ENCODE results near the gene CST7.
"Not testable (repeated sequence)": the region's sequence is repeated elsewhere in the genome, so short reads cannot be mapped to it uniquely, and the experiment has no call there.

The CST7 gene, protein sequence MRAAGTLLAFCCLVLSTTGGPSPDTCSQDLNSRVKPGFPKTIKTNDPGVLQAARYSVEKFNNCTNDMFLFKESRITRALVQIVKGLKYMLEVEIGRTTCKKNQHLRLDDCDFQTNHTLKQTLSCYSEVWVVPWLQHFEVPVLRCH

DNA sequence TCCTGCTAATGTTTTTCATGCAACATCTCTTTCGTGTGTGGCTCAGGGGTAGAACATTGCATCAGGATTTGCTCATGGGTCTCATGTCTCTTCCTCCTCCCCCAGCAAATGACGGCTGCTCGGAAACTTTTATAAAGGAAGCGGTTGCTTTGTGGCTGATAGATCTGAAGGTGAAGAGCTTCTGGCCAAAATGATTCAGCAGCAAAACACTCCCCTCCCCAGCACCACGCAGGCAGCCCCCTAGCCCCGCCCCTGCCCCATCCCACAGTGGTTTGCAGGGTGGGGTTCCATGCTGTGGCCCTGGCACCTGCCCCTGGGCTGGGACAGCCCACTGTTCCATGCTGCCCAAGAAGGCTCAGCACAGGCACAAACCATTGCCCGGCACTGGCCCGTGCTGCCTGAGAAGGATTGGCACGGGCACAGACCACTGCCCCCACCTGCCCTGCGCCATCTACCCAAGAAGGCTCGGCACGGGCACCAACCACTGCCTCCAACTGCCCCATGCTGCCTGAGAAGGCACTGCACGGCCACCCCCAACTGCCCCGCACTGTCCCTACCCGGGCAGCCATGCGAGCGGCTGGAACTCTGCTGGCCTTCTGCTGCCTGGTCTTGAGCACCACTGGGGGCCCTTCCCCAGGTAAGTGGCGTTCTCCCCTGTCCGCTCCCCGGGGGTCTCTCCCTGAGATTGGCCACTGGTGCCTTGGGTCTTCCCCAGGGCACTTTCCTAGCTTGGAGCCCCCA, at the start of gene CST7:
CST7 (plus strand) TSS at position 331 of the 741 bp plus-strand sequence; CDS start at position 568, 237 bp downstream.
- no peak for DNase-seq (ENCODE audit: low read depth)

DNA sequence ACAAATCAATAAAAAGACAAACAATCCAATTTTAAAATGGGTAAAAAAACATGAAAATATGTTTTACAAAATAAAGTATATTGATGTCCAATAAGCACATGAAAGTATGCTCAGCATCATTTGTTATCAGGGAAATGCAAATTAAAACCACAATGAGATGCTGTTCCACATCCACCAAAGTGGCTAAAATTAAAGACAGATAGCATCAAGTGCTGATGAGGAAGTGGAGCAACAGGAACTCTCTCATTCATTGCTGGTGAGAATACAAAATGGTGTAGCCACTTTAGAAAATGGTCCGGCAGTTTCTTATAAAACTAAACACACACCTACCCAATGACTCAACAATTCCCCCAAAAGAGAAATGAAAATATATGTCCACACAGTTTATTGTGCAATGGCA, 42.3 kb upstream of the CST7 start:
- DNase-seq (ENCODE audit: low read depth): no peak

DNA sequence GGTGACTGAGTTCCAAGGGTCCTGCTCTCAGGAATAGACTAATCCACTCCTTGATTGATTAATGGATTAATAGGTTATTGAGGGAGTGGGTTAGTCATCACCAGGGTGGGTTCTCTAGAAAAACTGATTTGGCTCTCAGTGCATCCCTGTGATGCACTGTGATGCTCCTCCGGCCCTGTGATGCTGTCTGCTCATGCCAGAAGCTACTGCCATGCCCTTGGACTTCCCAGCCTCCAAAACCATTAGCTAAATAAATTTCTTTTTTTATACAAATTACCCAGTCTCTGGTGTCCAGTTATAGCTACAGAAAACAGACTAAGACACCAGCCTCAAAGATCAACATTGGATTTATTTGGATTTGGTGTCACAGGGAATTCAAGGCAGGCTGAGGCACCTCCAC, 40.4 kb upstream of the CST7 start:
- DNase-seq (ENCODE audit: low read depth): no peak

DNA sequence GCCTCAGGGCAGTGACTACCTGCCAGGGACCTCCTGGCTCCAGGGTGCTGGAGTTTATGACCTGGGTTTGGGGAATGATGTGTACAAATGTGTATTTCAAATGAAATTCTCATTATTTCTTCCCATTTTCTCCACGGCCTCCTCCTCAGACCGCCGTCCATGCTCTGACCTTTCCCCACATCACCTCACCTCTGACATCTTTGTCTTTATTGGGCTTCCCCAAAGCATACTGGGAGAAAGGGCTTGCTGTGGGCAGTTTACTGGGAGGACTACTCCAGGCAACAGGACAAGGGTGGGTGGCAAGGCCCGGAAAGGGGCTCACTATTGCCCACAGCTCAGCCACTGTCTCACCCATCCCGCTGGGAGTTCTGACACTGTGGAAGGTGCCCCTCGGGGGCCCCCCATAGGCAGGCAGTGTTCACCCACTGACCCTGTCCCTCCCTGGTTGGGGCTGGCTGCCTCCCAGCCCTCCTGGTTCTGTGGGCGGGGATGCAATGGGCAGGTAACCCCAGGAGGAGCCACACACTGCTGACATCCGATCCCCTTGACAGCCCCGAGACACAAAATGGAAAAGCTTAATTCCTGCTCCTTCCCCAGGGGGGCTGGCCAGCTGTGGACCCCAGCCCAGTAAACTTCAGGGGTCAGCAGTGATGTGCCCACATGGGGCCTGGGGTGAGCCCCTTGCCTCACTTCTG, 39.8 kb upstream of the CST7 start:
- no peak for DNase-seq (ENCODE audit: low read depth)

DNA sequence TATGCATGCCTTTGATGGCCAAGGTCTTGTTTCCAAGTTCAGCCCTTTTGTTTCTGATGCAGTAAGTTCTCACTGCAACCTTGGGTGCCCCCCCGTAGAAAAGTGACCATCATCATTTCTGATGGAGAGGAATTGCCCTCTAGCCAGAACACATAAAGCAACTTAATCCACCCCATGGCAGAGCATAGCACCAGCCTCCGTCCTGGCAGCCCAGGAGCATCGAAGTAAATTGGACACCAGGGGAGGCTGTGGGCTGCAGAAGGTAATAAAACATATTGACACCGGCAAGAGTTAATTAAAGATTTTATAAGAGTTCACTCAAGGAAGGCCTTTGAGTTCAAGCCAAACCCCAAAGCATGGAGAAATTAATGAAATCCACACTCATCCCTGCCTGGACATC, 39.2 kb upstream of the CST7 start:
- no peak for DNase-seq (ENCODE audit: low read depth)

DNA sequence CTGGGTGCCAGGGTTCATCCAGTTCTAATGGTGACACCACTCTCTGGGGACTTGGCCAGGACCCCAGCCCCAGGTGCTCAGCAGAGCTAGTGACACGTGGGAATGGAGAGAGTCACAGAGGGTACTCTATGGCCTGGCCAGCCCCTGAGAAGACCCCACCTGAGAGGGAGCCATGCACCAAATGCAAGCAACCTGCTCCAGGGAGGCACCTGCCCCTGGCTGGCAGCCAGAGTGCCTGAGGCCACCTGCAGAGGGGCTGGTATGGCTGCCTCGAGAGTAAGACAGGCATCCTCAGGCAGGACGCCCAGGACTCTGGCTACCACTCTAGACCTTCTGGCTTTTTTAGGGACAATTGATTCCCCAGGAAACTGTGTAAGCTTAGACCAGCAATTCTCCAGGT, 38.6 kb upstream of the CST7 start:
- DNase-seq (ENCODE audit: low read depth): no peak

DNA sequence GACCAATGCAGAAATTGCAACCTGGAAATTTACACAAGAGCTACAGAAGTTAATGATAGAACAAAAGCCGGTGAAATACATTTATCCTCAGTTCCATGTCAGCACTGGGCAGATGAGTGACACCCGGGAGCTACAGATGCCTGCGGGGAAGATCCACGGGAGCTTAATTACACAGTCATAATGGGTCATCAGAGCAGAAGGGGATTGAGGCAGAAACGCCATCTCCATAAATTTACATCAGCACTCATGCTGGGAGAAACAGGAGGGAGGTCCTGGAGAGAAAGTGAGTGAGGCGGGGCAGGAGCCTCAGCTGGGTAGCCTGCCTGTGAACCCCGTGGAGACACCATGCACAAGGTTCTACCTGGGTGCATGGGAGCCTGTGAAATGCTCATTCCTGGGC, 37.6 kb upstream of the CST7 start:
- DNase-seq (ENCODE audit: low read depth): no peak

DNA sequence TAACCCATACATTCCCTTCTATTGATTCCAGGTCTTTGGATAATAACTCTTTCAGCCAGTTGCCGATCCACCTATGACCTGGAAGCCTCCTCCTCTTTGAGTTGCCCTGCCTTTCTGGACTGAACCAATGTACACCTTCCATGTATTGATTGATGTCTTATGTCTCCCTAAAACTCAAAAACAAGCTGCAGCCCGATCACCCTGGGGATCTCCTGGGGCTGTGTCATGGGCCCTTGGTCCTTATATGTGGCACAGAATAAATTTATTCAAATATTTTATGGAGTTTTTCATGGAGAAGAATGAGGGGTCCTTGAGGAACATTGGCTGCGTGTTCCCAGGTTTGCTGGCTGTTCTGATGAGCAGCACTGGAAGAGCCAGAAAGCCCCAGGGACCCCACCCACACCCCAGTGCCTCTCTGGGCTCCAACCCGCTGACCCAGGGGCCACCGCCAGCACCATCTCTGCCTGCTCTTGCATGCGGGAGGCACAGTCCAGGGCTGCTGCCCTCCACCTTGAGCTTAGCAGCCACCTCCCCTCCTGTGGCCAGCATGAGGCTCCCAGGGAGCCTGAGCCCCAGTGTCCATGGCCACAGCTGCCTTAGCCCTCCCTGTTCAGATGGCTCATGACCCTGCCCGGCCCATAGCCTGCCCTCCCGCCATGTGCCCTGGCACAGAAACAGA, 36.5 kb upstream of the CST7 start:
- no peak for DNase-seq (ENCODE audit: low read depth)

DNA sequence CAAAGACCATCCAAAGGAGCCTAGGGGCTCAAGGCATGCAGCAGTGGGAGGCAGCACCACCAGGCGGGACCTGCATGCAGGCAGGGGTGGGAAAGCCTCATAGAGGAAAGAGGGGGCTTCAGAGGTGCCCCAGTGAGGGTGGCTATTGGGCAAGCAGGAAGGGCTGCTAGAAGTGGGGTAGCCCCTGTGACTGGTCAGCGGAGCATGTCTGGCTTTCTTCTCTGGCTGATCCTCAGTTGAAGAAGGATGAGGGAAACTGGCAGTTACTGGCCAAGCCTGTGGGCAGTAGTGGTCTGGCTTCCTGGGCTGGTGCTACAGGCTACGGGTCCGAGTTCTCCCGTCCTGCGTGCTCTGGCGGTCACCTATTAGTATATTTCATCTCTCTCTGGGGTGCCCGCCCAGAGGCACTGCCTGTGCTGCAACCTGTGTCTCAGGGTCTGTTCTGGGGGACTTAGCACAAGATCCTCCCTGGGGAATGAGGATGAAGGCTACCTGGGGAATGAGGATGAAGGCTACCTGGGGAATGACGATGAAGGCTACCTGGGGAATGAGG, 35.9 kb upstream of the CST7 start:
- no peak for DNase-seq (ENCODE audit: low read depth)

DNA sequence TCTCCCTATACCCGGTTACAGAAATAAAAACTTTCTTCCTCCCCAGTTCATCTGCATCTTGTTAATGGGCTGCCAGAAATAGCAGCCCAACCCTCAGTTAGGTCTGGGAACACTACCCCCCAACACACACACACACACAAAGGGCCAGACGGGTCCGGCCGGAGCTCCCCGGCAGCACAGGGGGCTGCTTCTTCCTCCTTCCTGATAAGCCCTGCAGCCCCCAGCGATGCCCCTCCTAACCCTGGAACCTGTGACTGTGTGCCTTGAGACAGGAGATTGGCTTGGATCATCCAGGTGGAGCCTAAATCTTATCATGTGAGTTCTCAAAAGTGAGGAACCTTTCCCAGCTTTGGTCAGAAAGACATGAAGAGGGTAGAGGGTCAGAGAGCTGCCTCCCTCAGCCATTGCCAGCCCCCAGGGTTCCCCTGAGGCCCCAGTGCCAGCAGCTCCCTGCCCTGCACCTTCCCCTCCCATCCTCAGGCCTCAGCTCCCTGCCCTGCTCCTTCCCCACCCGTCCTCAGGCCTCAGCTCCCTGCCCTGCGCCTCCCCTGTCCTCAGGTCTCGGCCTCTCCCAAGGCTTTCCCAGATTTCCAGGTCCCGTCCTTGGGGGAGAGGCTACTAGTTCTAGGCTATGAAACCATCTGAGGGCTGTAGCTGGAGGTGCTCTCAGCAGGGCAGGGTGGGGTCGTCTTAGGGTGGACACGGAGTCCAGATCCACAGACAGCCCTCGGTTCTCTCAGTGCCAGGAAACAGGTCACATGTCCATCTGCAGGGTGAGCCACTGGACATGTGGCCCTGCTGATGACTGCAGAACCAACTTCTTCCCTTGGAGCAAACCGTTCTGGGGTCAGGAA, 34.5 kb upstream of the CST7 start:
- no peak for DNase-seq (ENCODE audit: low read depth)

DNA sequence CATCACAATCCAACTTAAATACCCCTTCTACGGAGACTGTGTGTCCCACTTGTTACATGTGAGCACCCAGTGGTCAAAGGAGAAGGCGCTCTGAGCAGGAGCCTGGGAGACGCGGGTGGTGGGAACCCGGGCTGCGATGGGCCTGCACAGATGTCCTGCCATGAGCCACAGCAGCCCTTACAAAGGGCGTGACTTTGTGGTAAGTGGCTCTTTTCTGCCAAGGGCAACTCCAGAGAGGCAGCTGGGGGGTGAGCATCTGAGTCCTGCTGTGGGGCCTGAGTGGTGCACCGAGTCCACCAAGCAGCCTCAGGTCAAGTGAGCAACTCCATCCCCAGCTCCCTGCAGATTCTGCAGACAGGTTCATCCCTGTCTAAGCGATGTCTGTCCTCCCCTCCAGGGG, 33.6 kb upstream of the CST7 start:
- no peak for DNase-seq (ENCODE audit: low read depth)

DNA sequence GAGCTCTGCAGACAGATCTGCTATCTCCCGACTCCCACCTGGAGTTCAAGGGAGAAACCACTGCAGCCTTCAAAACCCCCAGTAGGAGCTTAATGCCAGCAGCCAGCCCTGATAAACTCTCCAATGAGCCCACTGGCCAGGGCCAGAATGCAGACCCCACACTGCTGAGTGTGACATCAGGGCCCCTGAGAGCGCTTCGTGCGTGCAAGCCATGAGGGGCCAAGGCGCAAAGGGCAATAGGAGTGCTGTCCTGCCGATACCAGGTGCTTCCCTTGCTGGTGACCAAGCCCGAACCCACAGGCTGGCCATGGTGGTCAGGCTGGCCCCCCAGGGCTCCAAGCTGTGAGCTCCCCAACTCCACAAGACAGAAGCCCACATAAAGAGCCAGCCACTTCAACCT, 33.2 kb upstream of the CST7 start:
- no peak for DNase-seq (ENCODE audit: low read depth)

DNA sequence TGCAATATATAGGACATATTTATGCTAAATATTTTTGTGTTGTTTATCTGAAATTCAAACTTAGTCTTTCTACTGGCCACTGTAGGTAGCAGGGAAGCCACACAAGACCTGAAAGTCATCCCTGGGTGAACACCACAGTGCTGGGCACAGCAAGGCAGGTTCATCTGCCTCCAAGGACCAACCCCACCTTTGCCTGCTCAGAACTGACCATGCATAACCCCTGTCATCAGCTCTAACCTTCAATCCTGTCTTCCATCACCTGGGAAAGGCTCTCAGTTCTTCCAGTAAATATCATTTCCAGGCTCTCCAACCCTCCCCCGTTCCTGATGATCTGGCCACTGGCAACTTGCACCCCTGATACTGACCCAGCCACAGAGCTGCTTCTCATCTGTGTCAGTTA, 32.7 kb upstream of the CST7 start:
- DNase-seq (ENCODE audit: low read depth): no peak

DNA sequence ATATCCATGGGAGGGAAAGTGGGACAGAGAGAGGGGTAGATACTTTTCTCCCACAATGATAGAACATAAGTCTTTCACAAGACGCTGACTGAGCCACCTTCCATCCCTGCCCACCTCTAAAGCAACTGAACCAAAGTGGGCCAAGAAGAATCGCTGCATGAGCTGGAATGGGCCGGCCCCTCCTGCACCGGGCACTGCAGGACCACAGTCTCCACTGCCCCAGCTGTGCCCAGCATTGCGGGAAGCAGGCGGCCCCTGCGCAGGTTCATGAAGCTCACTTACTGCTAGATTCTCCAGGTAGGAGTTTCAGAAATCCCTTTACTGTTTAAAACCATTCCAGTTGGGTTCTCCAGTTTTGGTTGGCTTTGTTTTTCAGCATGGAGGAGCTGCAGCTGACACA, 32.0 kb upstream of the CST7 start:
- no peak for DNase-seq (ENCODE audit: low read depth)

DNA sequence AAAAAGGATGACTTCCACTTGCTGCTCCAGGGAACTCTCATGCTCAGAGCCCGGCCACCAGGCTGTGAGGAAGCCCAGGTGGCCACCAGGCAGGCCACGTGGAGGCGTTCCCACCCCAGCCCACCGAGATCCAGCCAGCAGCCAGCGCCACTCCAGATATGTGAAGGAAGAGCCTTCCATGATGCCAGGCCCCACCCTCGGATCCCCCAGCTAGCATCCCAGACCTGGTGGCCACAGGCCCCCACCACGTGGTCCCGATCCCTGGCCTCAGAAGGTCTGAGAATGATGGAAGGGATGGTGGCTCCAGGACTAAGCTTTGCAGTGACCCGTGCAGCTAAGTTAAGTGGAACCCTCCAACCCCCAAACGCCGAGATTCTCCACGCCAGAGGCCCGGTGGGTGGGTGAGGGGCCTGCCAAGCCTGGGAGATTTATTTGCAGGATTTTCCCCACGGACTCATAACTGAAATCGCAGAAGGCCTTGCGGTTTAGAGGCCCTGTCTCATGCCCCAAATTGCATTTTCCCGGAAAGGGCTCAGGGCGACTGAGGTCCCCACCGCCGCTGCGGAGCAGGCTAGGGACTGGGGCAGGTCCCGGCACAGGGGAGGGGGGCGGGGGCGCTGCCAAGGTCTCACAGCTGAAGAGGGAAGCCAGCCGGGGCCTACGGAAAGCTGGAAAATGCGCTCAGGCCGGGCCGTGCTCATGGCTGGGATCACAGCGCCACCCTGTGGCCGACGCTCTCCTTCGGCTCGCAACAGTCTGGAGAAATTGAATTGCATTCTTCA, 31.1 kb upstream of the CST7 start:
- no peak for DNase-seq (ENCODE audit: low read depth)

DNA sequence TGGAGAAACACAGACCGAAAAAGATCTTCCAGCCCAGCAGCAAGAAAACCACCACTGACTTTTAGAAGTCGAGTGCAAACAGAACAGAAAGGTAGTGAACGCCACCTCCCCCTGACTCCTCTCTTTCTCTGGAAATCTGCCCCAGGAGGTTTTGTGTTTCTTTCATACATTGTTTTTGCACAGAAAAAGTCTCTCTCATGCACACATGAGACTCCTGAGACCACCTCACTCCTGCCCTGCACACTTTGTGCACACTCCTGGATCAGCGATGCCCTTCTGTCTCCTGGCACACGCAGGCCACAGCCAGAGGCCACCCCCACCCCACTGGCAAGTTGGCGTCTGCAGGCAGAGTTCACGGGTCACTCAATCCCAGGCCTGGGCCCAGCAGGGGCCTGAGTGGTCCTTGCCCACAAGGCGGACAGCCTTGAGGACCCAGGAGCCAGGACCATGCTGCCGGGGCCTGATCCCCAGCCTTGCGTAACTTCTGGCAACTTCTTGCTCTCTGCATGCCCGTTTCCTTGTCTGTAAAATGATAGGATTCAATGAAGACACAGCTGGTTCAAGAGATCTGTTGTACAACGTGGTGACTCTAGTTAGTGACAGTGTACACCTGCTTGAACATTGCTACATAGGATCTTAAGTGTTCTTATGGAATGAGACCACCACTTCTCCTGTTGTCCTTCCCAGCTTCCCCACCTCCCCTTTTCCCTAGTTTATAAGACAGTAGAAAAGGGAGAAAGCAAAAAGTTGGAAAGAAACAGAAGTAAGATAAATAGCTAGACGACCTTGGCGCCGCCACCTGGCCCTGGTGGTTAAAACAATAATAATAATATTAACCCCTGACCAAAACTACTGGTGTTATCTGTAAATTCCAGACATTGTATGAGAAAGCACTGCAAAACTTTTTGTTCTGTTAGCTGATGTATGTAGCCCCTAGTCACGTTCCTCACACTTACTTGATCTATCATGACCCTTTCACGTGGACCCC, 30.2 kb upstream of the CST7 start:
- no peak for DNase-seq (ENCODE audit: low read depth)

DNA sequence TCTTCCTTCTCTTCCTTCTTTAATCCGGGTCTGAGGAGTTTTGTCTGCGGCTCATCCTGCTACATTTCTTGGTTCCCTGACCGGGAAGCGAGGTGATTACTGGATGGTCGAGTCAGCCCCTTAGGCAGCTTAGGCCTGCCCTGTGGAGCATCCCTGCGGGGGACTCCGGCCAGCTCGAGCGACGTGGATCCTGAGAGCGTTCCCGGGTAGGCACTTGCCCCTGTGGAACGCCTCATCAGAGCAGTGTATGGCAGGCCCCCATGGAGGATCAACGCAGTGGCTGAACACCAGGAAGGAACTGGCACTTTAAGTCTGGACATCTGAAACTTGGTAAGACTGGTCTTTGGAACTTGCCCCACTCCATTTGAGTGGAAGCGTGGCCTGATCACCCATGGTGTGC, 29.4 kb upstream of the CST7 start:
- DNase-seq (ENCODE audit: low read depth): not testable (repeated sequence)

DNA sequence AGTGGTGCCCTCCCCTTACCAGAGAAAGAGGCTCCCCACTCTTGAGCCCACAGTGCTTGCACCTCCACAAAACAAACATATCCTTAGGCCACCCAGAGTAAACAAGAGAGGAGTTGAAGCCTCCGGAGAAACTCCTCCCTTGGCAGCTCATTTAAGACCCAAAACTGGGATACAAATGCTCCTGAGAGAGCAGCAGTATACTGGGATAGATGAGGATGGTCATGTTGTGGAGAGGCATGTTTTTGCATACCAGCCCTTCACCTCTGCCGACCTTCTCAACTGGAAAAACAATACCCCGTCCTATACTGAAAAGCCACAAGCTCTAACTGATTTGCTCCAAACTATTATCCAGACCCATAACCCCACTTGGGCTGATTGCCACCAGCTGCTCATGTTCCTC, 28.4 kb upstream of the CST7 start:
- not testable (repeated sequence) for DNase-seq (ENCODE audit: low read depth)

DNA sequence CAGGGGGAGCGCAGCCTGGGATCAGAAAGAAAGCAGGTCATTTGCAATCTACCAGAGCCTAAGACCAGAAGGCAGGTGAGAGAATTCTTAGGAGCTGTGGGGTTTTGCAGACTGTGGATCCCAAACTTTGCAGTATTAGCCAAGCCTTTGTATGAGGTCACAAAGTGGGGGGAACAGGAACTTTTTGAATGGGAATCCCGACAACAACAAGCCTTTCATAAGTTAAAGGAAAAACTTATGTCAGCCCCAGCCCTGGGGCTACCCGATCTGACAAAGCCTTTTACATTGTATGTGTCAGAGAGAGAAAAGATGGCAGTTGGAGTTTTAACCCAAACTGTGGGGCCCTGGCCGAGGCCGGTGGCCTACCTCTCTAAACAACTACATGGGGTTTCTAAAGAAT, 19.8 kb upstream of the CST7 start:
- not testable (repeated sequence) for DNase-seq (ENCODE audit: low read depth)

All from HS-5 (cell line).